GM10248 (cell line): Measurements from ENCODE around the gene PALM2AKAP2.

Experiments used
- CTCF ChIA-PET: fragments of 300-600 bp; sonication (Branson Sonifier 250); formaldehyde crosslinking; extraction: SDS; loops from one replicate; lab custom pipeline; 2021; ENCODE audit warnings: antibody characterized with exemption; lab: Yijun Ruan, JAX
- POLR2A ChIA-PET: fragments of 350-650 bp; sonication (Branson Sonifier 250); formaldehyde crosslinking; extraction: SDS; loops from one replicate; lab custom pipeline; 2020; ENCODE audit warnings: antibody characterized with exemption; lab: Yijun Ruan, JAX
- DNase-seq: peaks from one replicate; pipeline ENCODE4 v3.0.0; 2012; ENCODE audit errors: extremely low spot score
- CTCF ChIP-seq: IDR thresholded peaks from 2 replicates; pipeline ENCODE4 v1.5.1; 2012; ENCODE audit warnings: mild to moderate bottlenecking, low read depth; ENCODE audit errors: extremely low read depth, missing control alignments, control extremely low read depth

PALM2AKAP2 gene

GRCh38 chr9:109813303-109813702, 33.3 kb downstream of the PALM2AKAP2 start:
- ChIA-PET POLR2A (no interaction called here), CTCF (interaction anchor here (1.7 kb wide), 1 partner anchor 9 kb away, joined by 6 read pairs; no protein-coding TSS in a partner anchor)
- TF ChIP-seq CTCF, result no peak
- no peak for DNase-seq

- CTCF ChIA-PET, result interaction anchor here (1.7 kb wide), 1 partner anchor 9 kb away, joined by 6 read pairs; no protein-coding TSS in a partner anchor
- POLR2A ChIA-PET, result no interaction called here
- no peak for TF ChIP-seq CTCF
- no peak for DNase-seq
Observed at GRCh38 chr9:109813829-109814228, 33.8 kb downstream of the PALM2AKAP2 start.

- CTCF ChIA-PET, result interaction anchor here (1.0 to 3.8 kb wide), 3 partner anchors 9 to 244 kb away, joined by 3 to 17 read pairs (median 5); no protein-coding TSS in a partner anchor
- POLR2A ChIA-PET, result no interaction called here
- TF ChIP-seq CTCF, result no peak
- DNase-seq, result no peak
Observed at GRCh38 chr9:109815366-109815947, 35.5 kb downstream of the PALM2AKAP2 start.

- POLR2A ChIA-PET, result no interaction called here
- CTCF ChIA-PET, result interaction anchor here (1.0 to 3.8 kb wide), 10 partner anchors 10 to 247 kb away, joined by 3 to 17 read pairs (median 5); no protein-coding TSS in a partner anchor
- no peak for TF ChIP-seq CTCF
- DNase-seq, result no peak
Observed at GRCh38 chr9:109816490-109816889, 36.5 kb downstream of the PALM2AKAP2 start.

- ChIA-PET POLR2A (no interaction called here), CTCF (interaction anchor here (1.1 to 3.8 kb wide), 17 partner anchors 7 to 399 kb away, joined by 3 to 17 read pairs (median 4); no protein-coding TSS in a partner anchor)
- no peak for DNase-seq
- TF ChIP-seq CTCF, result no peak
Observed at GRCh38 chr9:109817146-109817845, 37.3 kb downstream of the PALM2AKAP2 start.

GRCh38 chr9:109817846-109818472, 38.0 kb downstream of the PALM2AKAP2 start:
- POLR2A ChIA-PET, result no interaction called here
- DNase-seq, result peak; percentile 46
- CTCF ChIA-PET, result interaction anchor here (0.8 to 3.8 kb wide), 22 partner anchors 8 to 399 kb away, joined by 3 to 17 read pairs (median 4); no protein-coding TSS in a partner anchor
- peak; percentile 74 for TF ChIP-seq CTCF
